Lung (tissue), 12 donors: ENCODE results near the gene STXBP6. TPM values are rescaled to one million over a fixed set of nuclear protein-coding genes. Genes with fewer than 3 reads are reported as not detected.

Experiments used
- ATAC-seq: fragments of 200-7000 bp; cut with Tn5 transposase; one replicate; pipeline ENCODE4 v1.9.1; 2020; ENCODE audit warnings: moderate number of reproducible peaks; ENCODE audit not compliant: insufficient read depth, low FRiP score
- DNase-seq, 3 donors: peaks; one replicate each; pipeline ENCODE4 v3.0.0-alpha.2; 2013 to 2017
- H3K27ac ChIP-seq, 2 donors: one replicate each; pipeline ENCODE4 v1.5.1; 2013; ENCODE audit warnings: mild to moderate bottlenecking in 2 of 2, moderate library complexity in 2 of 2, control low read depth in 1 of 2, inconsistent platforms in 1 of 2, low read depth in 1 of 2, low read length in 1 of 2
- H3K27me3 ChIP-seq, 3 donors: one replicate each; pipeline ENCODE4 v1.5.1; 2013; ENCODE audit warnings: low read length in 2 of 3; ENCODE audit not compliant: control insufficient read depth in 3 of 3, insufficient read depth in 3 of 3
- H3K36me3 ChIP-seq, 4 donors: one replicate each; pipeline ENCODE4 v1.5.1; 2013; ENCODE audit warnings: low read length in 4 of 4, mild to moderate bottlenecking in 1 of 4, moderate library complexity in 1 of 4; ENCODE audit not compliant: control insufficient read depth in 4 of 4, insufficient read depth in 4 of 4
- H3K4me1 ChIP-seq, 5 donors: one replicate each; pipeline ENCODE4 v1.5.1; 2013; ENCODE audit warnings: low read length in 5 of 5, mild to moderate bottlenecking in 2 of 5, moderate library complexity in 1 of 5; ENCODE audit not compliant: control insufficient read depth in 5 of 5, insufficient read depth in 5 of 5
- H3K4me3 ChIP-seq: one replicate; pipeline ENCODE4 v1.5.1; 2013; ENCODE audit warnings: mild to moderate bottlenecking, control low read depth, moderate library complexity
- H3K9ac ChIP-seq, 2 donors: one replicate each; pipeline ENCODE4 v1.5.1; 2013; ENCODE audit warnings: low read length in 2 of 2, control low read depth in 1 of 2; ENCODE audit not compliant: insufficient read depth in 1 of 2
- H3K9me3 ChIP-seq, 4 donors: one replicate each; pipeline ENCODE4 v1.5.1; 2013; ENCODE audit warnings: low read length in 3 of 4, mild to moderate bottlenecking in 1 of 4, moderate library complexity in 1 of 4; ENCODE audit not compliant: control insufficient read depth in 4 of 4, insufficient read depth in 3 of 4
- CTCF ChIP-seq: IDR thresholded peaks from 2 replicates; pipeline ENCODE4 v1.5.1; 2012; ENCODE audit warnings: mild to moderate bottlenecking; ENCODE audit errors: control extremely low read depth, extremely low read depth
- WGBS, 2 donors: extraction: QIAGEN DNeasy Blood & Tissue Kit; methylation state at CpG; one replicate each; pipeline ENCODE4 v1.1.7; 2013; 5-methylcytosine and 5-hydroxymethylcytosine counted together
- polyA plus RNA-seq, 2 donors: library from polyadenylated mRNA; stranded (reverse); fragments of 200-250 nt; gene quantifications; one replicate each; pipeline ENCODE4 v1.2.1, GENCODE V29; 2013
- total RNA-seq, 2 donors: library from RNA; depleted of rRNA in 1 of 2; stranded (reverse); fragments of >200 nt in 1 of 2; gene quantifications; one replicate each; pipeline ENCODE4 v1.2.1, GENCODE V29; 2014 to 2021
- donor health status: control.
- donor health status: control.
- donor health status: Bipolar disorder and iron deficiency.
- donor health status: healthy.
- donor health status: DM: yes; HTN: yes; CAD: no.

Gene STXBP6
- total and polyA plus RNA-seq, 4 donors: 9.3 to 42.5 (median 10.5) TPM

GRCh38 chr14:24960816-24961215, 89.1 kb downstream of the STXBP6 start:
- 40 to 79% methylated on average over 2 of the region's 2 CpGs for WGBS, 2 donors
- Histone ChIP-seq H3K27me3 (no peaks in the 10 kb centered on the region), H3K9ac (no peak overlapping the region), H3K36me3 (peaks cover 0 to 1% (median 0%) of the 10 kb centered on the region in 4 donors), H3K4me3 (no peak overlapping the region), H3K27ac (peak overlapping the region in 1 of 2 donors; percentile 68), H3K9me3 (no peaks in the 10 kb centered on the region), H3K4me1 (peaks cover 0 to 46% (median 15%) of the 10 kb centered on the region in 5 donors)
- ATAC-seq (no peak), DNase-seq (peak in 1 of 3 donors; percentile 44)
- TF ChIP-seq CTCF: no peak

- H3K36me3 ChIP-seq: peaks cover 0 to 1% (median 0%) of the 10 kb centered on the region in 4 donors
- TF ChIP-seq CTCF: no peak
- no peaks in the 10 kb centered on the region for H3K9me3 ChIP-seq
- H3K27ac ChIP-seq: peak overlapping the region in 1 of 2 donors; percentile 48
- ATAC-seq (no peak), DNase-seq (peak in 2 of 3 donors; percentile 62 to 71)
- H3K4me3 ChIP-seq: no peak overlapping the region
- peaks cover 0 to 42% (median 14%) of the 10 kb centered on the region in 5 donors for H3K4me1 ChIP-seq
- no peaks in the 10 kb centered on the region for H3K27me3 ChIP-seq
- 38 to 52% methylated on average over 1 of the region's 1 CpG for WGBS, 2 donors
- H3K9ac ChIP-seq: peak overlapping the region in 1 of 2 donors; percentile 14
These were observed 90.1 kb downstream of the STXBP6 start for GRCh38 chr14:24959791-24960331.

- Histone ChIP-seq H3K36me3 (no peaks in the 10 kb centered on the region), H3K27ac (no peak overlapping the region), H3K27me3 (no peaks in the 10 kb centered on the region), H3K9ac (no peak overlapping the region), H3K9me3 (no peaks in the 10 kb centered on the region), H3K4me1 (peaks cover 4 to 38% (median 16%) of the 10 kb centered on the region in 5 donors), H3K4me3 (no peak overlapping the region)
- DNase-seq: no peak
- ATAC-seq: no peak
- WGBS, 2 donors: 61 to 71% methylated on average over 1 of the region's 1 CpG
- no peak for TF ChIP-seq CTCF
These were observed 91.7 kb downstream of the STXBP6 start for GRCh38 chr14:24958271-24958670.

- TF ChIP-seq CTCF: no peak
- DNase-seq (no peak), ATAC-seq (no peak)
- 92 to 93% methylated on average over 1 of the region's 1 CpG for WGBS, 2 donors
- Histone ChIP-seq H3K9me3 (peaks cover 0 to 3% (median 0%) of the 10 kb centered on the region in 4 donors), H3K27me3 (no peaks in the 10 kb centered on the region), H3K4me3 (no peak overlapping the region), H3K4me1 (peaks cover 4 to 41% (median 19%) of the 10 kb centered on the region in 5 donors), H3K27ac (no peak overlapping the region), H3K36me3 (no peaks in the 10 kb centered on the region), H3K9ac (no peak overlapping the region)
These were observed 92.1 kb downstream of the STXBP6 start for GRCh38 chr14:24957814-24958213.
